GM20431 (cell line): Measurements from ENCODE around the gene TIMM21.

Source experiments
- in situ Hi-C: fragments of 300-500 bp; cut with MseI, MboI; formaldehyde crosslinking; loops from one replicate; pipeline ENCODE4 v1.15.0; 2020; ENCODE audit warnings: low sequenced_read_pairs; ENCODE audit not compliant: unreplicated experiment

TIMM21 gene

DNA sequence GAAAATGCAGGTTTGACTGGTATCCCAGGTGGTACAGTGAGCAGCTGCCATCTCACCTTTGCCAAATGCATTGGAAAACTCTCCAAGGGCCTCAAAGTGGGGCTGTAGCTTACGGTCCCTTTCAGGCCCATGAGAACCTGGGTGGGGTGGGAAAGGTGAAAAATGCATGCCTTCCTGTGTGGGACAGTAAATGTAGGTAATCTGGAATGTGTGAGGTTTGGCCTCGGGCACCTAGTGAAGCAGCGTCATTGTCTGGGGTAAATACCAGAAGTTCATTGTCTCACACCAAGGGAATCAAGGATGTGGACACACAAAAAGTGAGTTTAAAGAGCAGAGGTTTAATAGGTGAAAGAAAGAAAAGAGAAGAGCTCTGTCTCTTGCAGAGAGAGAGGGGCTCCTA, 36.6 kb downstream of the TIMM21 start:
- in situ Hi-C loops, result loop anchor here (25.0 kb wide), 1 partner anchor 377 kb away; no protein-coding TSS in a partner anchor

DNA sequence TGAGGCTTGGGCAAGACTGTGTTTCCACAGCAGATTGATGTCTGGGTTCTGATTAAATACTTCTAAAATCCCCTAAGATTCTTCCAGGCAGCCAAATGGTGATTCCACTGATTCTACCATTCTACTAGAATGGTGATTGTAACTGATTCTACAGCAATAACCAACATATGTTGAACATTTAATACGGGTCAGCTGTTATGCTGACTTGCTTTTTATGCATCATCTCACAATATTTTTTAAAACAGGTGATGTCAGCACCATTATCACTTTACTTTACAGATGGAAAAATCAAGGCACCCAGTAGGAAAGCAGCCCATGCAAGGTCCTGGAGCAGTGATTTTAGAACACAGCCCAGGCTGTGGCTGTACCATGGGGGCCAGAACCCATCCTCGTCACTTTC, 37.5 kb downstream of the TIMM21 start:
- in situ Hi-C loops, result loop anchor here (25.0 kb wide), 1 partner anchor 376 kb away; no protein-coding TSS in a partner anchor

DNA sequence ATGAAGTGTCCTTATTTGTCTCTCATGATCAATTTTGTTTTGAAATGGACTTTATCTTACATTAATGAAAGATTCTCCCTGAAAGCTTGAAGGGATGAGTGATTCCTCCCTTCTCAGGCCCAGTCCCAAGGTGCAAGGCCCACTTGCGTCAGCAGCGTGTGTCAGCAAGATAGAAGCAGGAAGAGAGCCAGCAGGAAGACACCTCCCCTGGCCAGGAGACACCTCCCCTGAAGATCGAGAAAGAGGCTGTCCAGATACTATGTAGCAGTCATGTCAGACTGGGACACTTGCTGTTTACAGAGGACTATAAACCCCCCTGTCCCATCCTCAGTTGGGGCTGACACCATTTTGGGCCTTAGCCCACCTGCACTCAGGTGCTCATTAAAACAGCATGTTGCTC, 38.3 kb downstream of the TIMM21 start:
- in situ Hi-C loops, result loop anchor here (25.0 kb wide), 1 partner anchor 376 kb away; no protein-coding TSS in a partner anchor

DNA sequence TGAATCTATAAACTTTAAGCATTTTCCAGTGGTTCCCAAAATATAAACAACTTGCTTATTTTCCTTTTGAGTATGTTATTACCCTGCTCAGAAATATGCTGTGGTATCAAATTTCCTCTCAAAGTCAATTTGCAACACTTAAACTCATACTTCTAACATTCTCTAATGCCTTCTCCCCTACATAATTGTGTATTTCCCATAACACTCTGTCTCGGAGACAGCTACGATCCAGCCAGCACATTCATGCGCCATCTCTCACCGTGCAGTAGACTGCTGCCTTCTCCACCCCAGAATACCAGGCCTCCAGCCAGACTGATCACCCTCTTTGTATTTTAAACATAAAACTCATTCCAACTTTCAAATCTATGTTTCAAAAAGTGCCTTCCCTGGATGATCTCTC, 41.8 kb downstream of the TIMM21 start:
- in situ Hi-C loops, result loop anchor here (25.0 kb wide), 1 partner anchor 372 kb away; no protein-coding TSS in a partner anchor

DNA sequence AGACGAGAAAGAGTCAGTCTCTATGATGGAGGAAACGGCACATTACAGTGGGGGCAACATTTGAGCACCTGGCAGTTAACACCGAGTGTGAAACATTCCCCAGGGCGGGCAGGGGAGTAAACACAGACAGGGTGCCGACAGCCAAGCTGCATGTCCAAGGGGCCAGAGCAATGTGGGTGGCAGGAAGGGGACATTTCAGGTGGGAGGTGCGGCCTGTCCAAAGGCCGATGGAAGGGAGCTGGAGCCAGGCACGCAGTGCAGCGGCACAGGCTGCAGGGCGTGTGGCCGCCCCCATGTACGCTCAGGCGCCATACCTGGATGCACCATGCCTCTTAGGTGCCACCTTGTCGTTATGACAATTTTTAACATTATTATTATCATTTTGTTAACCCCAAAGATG, 43.3 kb downstream of the TIMM21 start:
- in situ Hi-C loops, result loop anchor here (25.0 kb wide), 1 partner anchor 371 kb away; no protein-coding TSS in a partner anchor

DNA sequence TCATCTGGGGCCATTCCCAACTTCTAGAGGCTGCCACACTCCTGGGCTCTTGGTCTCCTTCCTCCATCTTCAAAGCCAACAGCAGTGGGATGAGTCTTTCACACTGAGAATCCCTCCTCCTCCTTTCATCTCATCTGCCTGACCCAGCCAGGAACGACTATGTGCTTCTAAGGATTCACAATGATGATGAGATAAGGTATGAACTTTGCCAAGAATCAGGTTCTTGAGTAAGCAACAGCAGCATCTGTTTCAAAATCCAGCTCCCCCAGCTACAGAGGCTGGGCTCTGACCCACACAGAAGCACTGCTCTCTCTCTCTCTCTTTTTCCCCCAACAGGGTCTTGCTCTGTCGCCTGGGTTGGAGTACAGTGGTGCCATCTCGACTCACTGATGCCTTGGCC, 46.4 kb downstream of the TIMM21 start:
- in situ Hi-C loops, result loop anchor here (25.0 kb wide), 1 partner anchor 368 kb away; no protein-coding TSS in a partner anchor

DNA sequence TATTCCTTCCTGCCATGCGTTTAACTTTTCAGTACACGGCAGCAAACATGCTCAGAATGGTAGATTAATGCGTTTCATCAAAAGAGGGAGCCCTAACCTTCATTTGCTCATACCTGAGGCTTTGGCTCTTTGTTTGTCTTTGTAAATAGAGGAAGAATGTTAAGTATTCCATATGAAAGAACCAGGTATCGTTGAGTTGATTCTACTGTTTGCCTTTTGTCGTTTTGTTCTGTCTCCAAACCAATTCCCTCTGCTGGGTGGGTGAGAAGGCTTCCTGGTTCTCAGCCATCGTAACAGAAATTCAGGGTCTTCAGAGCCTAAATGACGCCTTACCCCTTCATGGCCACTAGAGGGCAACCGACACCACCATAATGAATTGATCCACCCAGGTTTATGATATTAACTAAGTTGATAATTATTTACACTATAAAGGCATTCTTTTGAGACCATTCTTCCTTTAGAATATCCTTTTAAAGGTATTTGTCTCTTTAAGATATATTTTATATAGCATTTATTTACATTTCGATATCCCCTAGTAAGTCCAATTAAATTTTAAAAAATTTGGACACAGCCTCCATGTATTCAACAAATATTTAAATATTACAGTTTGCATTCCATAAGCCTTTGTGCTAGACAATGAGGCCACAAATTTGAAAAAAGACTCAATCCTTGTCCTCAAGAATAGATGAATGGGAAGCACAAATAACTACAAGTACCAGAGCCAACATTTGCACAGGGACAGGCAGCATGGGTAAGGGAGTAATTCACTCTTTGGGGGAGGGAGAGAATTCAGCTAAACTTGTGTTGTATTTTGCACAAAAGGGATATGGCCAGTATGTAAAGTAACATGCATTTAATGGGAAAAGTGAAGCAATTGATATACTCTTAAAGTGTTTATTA, 48.1 kb downstream of the TIMM21 start:
- in situ Hi-C loops, result loop anchor here (25.0 kb wide), 1 partner anchor 366 kb away; no protein-coding TSS in a partner anchor

DNA sequence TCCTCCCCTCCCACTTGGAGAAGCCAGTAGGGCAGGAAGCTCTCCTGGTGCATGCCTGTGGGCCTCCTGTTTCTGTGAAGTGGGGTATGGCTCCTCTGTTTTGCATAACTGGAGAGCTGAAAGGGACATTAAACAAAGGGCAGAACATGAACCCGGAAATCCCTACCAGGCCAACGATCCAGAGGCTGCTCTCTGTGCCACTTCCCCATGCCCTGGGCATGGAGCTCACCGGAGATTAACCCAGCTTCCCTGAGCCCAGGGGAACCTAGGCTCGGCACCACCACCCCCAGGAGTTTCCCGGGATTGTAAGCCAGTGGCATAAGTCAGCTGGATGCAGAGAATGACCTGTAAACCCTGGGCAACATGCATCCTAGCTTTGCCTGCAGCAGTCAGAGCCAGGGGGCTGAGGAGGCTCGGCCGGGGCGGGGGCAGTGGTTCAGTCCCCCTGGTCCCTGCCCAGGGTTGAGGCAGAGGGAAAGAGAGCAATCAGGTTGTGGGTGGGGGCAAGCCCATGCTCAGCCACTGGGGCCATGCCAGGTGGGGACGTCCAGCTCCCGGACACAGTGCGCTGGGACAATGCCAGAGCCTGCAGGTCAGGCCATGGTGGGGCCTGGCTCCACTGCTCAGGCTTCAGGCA, 49.5 kb downstream of the TIMM21 start:
- in situ Hi-C loops, result loop anchor here (25.0 kb wide), 1 partner anchor 364 kb away; no protein-coding TSS in a partner anchor

DNA sequence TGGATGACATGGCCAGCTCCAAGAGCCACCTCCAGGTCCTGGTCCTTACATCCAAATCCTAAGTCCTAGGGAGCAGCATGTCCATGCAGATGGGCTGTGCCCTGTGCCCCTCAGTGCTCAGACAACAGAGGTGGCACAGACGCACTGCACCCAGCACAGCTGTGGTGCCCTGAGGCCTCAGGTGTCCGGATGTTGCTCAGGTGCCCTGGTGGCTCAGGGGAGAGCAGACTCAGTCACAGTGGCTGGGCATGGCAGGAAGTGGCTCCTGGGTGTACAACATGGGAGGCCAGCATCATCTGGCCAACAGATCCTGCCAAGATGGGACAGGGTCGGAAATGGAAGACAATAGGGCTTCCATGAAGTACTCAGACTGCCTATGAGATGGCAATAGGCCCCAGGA, 50.1 kb downstream of the TIMM21 start:
- in situ Hi-C loops, result loop anchor here (25.0 kb wide), 1 partner anchor 364 kb away; no protein-coding TSS in a partner anchor

DNA sequence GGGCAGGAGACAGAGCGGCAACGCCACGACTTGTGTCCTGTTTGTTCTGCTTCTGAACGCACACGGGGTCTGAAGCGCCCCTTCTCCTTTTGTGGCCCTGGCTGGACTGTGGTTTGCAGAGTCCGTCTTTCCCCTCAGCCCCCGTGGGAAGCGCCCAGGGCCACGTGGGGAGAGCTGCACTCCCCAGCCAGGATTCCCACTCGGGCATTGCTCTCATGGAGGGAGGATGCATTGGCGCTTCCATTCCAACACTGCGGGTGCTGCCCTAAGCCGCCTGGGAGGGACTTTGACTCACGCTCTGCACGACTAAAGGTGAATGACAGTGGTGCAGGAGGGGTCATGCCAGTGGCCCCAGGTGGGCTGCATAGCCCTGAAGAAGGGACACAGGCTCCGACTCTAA, 52.5 kb downstream of the TIMM21 start:
- in situ Hi-C loops, result loop anchor here (25.0 kb wide), 1 partner anchor 137 kb away; no protein-coding TSS in a partner anchor

DNA sequence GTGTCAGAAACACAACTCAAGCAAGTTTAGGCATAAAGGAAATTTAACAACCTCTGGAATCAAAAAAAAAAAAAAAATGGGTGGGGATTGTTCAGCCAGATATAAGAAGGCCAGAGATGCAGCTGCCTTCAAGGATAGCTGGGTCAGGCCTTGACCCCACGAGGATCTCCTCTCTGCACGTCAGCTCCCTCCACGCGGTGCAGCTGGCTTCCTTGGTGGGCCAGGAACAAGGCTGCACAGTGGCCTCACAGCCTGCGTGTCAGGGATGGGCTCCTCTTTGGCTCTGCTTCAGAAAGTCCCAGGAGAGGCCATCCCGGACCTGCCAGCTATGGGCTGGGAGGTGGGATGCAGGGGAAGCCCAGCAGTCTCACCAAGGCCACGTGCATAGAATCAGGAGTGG, 55.5 kb downstream of the TIMM21 start:
- in situ Hi-C loops, result loop anchor here (25.0 kb wide), 1 partner anchor 133 kb away; no protein-coding TSS in a partner anchor

DNA sequence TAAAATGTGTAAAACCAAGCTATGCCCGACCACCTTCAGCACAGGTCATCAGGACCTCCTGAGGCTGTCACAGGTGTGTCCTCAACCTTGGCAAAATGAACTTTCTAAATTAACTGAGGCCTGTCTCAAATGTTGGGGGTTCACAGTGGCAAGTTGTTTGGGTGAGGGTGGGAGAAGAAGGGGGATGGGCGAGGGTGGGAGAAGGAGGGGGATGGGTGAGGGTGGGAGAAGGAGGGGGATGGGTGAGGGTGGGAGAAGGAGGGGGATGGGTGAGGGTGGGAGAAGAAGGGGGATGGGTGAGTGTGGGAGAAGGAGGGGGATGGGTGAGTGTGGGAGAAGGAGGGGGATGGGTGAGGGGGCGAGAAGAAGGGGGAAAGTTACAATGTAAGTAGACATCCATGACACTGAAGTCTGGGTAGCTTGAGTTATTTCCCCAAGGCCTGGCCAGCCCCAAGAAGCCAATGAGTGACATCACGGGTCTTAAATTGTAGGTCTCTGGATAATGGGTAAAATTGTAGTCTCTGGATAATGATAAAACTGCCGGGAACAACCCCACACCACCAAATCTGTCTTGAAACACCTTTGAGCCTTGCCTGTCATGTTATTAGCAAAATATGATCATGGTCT, 56.3 kb downstream of the TIMM21 start:
- in situ Hi-C loops, result loop anchor here (25.0 kb wide), 1 partner anchor 133 kb away; no protein-coding TSS in a partner anchor
